NCI-H2196 (cell line): ENCODE results near the gene MICAL2.
A peak's percentile ranks its signal among the peaks of the same experiment; 100 is the strongest.

Source experiments
- DNase-seq: peaks from one replicate; lab custom pipeline; 2025; ENCODE audit not compliant: unreplicated experiment; lab: John Stamatoyannopoulos, UW

MICAL2 gene

DNA sequence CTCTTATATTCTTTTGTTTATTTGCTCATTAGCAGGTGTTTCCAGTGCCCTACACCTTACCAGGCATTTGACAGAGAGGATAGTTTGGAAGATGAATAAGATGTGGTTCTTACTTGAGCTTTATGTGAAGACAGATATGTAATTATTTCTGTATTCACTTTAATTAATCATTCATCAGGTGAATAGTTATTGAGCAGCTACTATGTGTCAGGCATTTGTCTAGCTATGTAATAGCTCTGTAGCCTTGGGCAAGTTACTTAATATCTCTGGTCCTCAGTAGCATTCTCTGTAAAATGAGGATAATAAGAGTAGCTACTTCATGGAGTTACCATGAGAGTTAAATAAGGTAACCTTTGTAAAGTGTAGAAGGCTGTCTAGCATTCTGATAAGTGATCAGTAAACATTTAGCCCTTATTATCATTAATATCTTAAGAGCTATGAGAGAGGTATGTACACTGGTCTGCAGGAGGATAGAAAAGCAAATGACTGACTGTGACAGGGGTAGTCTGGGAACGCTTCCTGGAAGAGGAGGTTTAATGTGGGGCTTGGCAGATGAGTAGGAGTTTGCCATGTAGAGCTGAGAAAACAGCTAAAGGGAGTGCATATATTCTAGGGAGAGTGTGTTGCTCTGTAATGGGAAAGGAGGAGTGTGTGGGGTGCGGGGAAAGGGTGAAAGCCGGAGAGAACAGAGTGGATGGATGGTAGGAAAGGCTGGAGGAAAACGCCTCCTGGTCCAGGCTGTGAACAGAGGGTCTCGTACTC lies 56.1 kb downstream of the MICAL2 start:
- DNase-seq = no peak

DNA sequence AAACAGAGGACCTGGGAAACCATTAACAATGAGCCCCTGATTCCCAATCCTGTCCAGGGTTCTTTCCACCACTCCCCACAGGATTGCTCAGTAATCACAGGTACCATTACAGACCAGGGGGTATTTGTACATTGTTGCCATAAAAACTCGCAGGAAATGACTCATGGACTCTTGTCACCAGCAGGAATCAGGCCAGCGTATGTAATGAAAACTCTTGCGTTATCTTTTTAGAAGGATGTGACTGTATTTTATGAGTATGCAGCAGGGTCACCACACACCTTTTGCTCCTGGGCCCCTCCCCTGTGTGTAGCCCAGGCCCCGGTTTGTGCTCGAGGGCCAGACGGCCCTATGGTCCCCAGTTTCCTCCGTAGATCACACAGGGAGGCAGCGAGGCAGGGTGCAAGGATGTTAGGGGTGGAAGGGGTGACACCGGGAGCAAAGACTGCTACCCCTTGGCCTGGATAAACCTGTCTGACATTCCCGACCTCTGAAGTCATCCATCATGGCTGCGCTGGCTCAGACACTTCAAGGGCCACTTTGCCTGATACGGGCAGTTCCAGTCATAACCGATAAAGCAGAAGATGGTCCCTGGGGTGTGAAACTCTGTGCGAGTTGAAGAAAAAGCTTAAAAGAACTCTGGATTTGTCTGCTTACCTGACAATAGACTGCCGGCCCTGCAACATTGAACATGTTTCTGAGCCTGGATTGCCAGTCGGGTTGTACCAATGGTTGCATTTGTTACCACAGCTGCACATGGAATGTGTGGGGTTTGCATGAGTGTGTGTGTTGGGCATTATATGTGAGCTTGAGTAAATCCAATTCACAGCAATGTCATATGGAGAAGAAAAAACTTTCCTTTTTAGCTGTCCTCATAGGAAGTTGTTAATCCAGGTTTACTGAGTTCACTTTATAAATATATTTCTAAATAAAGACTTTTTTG lies 56.9 kb downstream of the MICAL2 start:
- DNase-seq = peak; percentile 35

DNA sequence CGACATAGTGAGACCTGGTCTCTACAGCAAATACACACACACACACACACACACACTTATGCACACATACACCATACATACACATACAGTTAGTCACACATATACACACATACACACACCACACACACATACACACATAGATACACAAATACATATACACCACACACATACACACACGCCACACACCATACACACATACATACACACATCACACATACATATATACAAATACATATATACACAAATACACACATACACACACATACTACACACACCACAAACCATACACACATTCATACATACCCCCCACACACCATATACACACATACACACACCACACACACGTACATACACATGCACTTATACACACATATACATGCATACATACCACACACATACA lies 57.7 kb downstream of the MICAL2 start:
- DNase-seq = no peak

DNA sequence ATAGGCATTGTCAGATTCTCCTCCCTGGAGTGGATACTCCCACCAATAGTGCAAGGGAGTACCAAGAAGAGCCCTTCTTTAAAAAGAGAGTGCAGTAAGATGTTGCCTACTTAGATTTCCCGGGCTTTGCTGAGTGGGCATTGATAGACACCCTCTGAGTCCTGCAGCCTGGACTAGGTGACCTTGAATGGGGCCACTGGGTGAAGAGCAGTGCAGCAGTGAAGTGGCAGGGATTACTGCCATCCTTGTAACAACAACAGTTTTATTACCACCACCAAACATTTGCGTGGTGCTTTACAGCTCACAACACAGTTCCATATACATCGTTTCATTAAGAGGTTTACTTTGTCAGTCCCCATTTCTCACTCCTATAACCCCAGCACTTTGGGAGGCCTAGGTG lies 59.4 kb downstream of the MICAL2 start:
- DNase-seq = no peak

DNA sequence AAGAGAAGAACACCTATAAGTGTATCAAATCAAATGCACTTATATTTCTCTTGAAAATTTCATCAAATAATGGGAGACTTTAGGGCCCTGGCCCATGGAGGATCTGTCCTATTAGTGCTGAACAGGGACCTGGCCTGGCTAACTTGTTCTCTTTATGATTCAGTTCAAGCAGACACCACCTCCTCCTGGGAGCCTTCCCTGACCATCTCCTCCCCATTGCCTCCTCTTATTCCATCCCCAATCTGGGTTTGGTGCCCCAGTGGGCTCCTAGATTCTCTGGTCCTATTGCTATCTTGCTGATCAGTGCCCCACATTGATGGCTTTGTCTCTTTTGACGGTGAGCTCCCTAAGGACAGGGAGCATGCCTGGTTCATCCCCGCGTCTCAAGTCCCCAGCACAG lies 60.1 kb downstream of the MICAL2 start:
- DNase-seq = no peak

DNA sequence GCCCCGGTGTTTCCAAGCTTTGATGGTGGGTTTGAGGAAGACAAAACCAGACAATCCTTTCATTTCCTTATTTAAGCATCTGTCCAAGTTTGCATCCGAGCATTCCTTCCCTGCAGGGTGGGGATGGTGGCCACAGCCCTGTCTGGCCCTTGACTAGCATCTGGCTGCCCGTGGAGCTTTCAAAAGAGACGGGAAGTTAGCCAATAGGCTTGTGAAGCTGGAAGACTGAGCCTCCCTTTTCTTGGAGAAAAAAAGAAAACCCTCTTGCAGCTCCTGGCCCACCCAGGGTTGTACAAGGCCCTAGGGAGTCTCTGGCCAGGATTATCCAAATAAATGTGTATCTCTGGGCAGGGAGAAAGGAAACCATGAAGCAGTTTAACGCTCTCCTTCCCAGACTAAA lies 60.6 kb downstream of the MICAL2 start:
- DNase-seq = no peak

DNA sequence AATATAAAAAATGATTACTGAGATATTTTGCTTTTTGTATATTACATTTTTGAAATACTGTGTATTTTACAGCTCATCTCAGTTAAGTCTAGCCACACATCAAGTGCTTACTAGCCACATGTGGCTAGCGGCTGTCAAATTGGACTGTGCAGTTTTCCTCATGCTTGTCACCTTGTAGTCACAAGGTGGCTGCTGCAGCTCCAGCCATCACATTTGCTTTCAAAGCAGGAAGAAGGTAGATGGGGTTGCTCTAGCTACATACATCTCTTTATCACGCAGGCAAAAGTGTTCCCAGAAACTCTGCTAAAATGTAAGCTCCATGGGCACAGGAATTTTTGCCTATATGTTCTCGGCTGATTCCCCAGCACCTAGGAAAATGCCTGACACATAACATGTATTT lies 61.5 kb downstream of the MICAL2 start:
- no peak for DNase-seq

DNA sequence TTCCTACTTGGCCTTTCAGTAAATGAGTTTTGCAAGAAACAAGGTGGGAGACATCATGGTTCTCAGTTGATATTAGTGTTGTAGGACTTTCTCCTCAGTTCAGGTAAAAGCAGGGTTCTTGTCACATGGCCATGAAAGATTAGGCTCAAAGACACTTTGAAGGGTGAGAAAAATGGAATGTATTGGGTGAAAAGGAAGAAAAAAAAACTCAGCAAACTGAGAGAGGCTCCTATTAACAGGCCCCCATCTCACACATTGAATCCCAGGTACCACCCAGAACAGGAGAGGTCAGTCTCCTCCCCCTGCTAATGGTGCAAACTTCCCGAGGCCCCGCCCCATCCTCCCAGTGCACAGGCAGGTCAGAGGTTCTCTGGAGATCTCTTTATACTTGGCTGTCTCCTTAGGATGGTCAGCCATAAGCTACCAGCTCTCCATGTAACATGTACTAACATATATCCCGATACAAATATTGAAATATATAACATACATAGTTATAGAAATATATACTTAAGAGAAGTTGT lies 62.2 kb downstream of the MICAL2 start:
- DNase-seq = no peak

DNA sequence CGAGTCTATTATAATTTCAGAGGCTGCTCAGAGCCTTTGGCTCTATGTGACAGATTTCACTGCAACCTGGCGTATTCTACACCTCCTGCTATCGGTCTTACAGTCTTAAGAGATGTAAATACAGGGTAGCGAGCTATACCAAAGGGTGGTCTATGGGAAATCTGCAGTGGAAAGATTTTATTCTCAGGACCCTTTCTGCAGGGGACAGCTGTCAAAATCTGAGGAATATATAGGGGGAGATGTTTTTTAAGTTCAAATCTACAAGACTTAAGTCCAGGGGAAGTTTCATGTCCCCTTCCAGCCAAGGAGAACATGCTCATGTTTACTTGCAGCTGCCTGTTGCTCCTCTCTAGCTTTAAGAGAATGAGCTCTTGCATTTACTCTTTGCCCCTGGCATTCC lies 62.7 kb downstream of the MICAL2 start:
- DNase-seq = no peak

DNA sequence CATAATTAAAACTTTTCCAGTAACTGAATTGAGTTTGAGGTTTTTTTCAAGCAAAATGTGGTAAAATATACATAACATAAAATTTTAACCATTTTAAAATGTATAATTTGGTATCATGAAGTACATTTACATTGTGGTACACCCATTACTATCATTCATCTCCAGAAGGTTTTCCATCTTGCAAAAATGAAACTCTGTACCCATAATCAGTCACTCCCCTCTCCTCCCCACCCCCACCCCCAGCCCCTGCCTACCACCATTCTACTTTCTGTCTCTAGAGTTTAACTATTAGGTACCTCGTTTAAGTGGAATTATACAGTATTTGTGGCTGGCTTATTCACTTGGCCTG lies 63.7 kb downstream of the MICAL2 start:
- no peak for DNase-seq

DNA sequence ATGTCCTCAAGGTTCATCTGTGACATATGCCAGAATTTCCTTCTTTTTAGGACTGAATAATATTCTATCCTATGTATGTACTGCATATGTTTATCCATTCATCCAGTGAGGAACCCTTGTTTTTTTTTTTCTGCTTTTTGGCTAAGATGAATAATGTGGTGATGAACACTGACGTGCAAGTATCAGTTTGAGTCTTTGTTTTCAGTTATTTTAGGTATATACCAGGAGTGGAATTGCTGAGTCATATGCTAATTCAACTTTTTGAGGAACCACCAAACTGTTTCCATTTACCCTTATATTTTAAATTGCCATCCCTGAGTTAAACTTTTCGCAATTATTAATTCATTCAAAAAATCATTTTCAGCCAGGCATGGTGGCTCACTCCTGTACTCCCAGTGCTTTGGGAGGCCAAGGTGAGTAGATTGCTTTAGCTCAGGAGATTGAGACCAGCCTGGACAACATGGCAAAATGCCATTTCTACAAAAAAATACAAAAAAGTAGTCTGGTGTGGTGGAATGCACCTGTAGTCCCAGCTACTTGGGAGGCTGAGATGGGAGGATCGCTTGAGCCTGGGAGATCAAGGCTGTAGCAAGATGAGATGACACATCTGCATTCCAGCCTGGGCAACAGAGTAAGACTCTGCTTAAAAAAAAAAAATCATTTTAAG lies 64.2 kb downstream of the MICAL2 start:
- DNase-seq = no peak

DNA sequence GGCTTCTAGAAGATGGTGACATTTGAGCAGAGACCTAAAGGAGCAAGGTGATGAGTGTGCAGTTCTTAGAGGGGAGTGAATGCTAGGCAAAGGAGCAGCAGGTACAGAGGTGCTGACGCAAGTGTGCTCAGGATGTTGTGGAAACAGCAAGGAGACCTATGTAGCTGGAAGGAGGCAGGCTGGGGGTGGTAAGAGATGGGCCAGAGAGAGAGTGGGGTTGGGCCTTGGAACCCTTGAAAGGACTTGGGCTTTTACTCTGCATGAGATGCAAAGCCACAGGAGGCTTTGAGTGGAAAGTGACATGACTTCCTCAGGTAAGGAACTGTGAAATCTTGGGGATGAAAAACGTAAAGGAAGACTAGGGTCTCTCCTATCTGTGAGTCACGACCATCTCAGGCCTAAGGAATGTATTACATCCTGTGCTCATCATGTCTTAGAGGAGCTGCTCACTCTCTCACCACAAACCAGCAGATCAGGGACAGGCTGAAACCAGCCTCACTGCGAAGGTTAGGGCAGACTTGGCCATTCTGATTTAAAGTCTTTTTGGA lies 65.4 kb downstream of the MICAL2 start:
- DNase-seq = no peak

DNA sequence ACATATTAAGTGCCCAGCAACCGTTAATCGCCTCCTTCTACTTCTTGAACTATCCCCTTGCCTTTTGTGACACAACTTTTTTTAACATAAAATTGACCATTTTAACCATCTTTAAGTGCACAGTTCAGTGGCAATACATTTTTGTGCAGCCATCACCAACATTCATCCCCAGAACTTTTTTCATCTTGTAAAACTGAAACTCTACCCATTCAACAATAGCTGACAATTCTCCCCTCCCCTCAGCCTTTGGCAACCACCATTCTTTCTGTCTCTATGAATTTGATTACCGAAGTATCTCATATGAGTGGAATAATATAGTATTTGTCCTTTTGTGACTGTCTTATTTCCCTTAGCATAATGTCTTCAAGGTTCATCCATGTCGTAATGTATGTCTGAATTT lies 66.0 kb downstream of the MICAL2 start:
- DNase-seq = no peak

DNA sequence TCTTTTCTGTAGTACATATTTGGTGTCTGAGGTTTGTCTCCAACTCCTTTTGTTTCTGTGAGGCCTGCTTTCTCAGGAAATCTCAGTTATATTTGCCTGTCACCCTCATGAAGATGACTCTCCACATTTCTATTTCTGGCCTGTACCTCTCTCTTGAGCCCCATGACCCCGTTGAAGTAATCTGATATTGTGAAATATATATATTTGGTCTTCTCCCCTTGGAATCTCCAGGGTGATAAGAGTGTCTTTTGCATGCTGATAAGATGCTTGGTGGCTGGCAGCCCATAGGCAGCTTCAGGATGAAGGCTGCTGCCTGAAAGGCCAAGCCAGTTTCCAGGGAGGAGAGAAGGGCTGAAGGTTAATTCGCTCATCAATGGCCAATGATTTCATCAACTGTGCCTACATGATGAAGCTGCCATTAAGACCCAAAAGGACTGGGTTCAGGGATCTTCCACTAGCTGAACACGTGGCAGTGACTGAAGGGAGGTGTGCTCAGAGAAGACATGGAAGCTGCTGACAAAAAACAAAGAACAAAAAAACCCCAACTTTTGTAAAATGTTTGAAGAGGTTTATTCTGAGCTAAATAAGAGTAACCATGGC lies 67.4 kb downstream of the MICAL2 start:
- DNase-seq = no peak

DNA sequence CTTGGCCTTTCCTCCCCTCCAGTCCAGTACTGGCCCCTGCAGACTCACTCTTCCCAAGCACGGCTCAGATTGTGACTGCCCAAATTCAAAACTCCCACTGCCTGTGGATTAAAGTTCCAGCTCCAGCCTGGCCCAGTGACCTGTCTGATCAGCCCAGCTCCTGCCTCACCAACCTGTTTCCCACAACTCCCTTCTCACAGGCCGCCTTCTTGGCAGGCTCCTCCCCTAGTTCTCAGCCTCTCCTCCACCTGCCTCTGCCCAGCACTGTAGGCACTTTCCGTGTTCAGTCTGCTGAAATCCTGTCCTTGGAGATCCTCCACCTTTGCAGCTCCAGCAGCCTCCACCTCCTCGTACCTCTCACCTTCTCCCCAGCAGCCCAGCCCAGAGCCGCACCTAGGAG lies 68.6 kb downstream of the MICAL2 start:
- peak; percentile 44 for DNase-seq

DNA sequence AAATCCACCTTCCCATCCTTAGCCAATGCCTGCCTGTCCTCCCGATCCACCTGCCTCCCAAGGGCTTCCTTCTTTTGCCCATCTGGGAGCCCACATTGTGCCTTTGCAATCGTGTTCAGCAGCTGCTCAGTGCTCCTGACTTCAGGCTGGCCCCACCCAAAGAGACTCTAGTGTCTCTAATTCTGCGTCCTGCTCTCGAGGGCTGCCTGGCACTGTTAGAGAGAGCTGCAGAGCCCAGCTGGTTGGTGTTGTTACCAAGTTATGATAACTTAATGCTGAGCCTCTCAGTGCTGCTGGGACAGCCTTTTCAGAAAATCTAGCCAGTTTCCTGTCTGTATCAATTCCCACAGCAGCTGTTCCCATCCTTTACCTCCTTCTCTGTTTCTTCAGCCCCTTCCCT lies 69.1 kb downstream of the MICAL2 start:
- peak; percentile 17 for DNase-seq

DNA sequence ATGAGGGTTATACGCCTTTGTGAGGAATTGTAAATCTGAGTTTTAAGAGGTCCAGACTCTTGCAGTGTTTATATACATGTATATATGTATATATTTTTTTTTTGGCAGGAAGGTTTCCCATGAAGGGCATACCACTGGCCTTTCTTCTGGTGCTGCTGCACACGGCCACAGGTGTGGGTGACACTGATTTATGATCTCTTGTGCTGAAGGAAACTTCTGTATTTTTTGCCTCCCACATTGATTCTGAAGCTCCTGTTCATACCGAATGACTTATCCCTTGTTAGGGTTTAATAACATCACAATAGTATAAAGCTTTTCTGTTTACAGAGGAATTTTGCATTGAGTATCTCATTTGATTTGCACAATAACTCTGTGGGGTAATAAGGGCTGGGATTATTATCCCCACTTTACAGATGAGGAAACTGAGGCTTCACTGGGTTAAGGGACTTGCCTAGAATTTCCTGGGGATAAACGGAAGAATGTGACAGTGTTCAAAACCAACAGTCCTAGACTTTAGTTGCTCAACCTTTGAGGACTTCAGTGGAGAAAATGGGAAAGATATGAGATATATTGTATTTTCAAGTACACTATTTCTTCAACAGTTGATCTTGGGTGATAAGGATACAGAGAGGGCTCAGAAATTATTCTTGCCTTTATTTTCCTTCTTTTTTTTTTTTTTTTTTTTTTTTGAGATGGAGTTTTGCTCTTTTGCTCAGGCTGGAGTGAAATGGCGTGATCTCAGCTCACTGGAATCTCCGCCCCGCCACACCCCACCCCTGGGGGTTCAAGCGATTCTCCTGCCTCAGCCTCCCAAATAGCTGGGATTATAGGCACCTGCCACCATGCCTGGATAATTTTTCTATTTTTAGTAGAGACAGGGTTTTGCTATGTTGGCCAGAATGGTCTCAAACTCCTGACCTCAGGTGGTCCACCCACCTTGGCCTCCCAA lies 70.1 kb downstream of the MICAL2 start:
- DNase-seq = no peak

DNA sequence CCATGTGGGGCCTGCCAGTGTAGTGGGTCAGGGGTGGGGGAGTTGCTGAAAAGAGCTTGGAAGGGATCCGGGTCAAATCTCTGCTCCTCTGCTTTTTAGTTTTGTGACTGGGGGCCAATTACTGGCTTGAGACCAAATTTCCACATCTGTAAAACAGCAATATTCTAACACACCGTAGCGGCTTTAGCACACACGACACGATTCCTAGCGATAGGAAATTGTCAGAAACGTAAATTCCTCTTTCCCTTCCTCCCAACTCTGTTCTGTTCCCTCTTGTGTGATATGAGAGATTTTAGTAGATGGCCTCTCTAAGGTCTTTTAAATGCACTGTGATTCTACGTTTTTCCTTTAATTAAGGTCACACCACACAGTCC lies 71.9 kb downstream of the MICAL2 start:
- no peak for DNase-seq

DNA sequence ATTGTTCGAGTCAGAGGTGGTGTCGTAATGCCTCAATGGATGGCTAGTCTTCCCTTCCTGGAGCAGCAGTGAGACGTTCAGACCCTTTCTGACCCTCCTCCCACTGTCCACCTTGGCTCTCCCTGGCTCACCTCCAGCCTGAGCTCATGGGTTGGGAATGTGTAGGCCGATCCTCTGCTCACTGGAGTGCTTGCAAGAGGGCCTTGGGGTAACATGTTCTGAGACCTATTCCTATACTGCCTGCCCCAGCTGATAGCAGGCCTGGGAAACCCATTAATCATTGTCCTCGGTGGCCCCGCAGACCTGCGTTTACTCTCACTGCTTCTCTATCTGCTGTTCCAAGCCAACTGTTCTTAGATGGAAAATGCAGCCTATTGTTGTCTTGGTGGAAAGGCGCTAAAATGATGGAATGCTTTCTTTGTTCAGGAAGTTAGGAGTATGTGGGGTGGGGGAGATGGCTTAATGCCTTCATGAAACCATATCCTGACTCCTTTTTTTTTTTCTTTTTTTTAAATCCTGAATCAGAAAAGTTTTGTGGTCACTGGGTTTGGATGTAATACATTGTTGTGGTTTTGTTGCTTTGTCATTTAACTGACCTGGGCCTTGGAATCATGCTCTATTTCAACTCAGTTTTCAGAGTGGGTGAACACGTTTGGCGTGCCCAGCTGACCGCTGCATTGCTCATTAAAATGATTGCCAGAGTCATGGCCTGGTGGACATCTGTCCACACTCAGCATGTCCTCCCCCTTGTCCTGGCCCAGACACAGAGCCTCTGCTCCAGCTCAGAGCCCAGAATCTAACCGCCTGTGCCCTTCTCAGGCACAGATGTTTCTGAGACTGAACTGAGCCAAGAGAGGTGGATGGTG lies 72.5 kb downstream of the MICAL2 start:
- peak; percentile 42 for DNase-seq
